Measurements from ENCODE around the gene ADAMTSL5.

Gene ADAMTSL5

GRCh38 chr19:1461862-1462261, 51.0 kb downstream of the ADAMTSL5 start:
- no peak for DNase-seq

- no peak for DNase-seq
These were observed 52.5 kb downstream of the ADAMTSL5 start for GRCh38 chr19:1460033-1460995.

DNA sequence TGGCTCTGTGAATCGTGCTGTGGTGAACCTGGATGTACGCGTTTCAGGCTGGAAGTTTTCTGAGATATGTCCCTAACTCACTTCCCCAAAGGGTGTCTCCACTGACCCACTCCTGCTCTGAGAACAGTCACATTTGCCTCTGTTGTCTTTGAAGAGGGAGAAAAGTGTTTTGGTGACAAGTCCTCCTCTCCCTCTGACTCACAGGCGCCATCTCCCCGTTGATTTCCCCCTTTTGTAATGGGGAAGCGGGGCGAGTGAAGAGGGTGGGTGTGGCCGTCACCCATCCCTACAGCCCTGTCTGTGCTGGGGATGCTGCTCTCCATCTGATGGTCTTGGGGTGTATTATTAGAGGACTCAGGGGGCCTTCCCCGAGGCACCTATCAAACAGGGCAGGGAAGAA, 53.3 kb downstream of the ADAMTSL5 start:
- no peak for DNase-seq

GRCh38 chr19:1457892-1458291, 54.9 kb downstream of the ADAMTSL5 start:
- DNase-seq = no peak

DNA sequence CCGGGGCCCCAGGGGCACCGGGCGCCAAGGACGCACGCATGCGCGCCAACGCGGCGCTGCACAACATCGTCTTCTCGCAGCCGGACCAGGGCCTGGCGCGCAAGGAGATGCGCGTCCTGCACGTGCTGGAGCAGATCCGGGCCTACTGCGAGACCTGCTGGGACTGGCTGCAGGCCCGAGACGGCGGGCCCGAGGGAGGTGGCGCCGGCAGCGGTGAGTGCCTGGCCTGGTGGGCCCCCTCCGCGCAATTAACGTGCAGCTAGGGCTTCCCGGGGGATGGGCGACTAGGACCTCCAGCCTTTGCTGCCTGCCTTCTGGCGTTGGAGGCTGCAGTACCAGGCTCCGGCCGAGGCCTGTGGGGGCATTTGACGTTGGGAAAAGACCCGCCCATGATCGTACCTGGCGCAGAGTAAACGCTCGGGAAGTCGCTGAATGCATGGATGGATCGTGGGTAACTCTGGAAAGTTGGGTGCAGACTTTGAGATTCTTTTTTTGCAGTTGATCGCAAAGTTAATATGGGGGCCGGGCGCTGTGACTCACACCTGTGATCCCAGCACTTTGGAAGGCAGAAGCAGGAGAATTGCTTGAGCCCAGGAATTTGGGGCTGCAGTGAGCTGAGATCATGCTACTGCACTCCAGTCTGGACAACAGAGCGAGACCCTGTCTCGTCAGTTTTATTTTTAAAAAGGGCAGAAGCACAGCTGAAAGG, 55.6 kb downstream of the ADAMTSL5 start:
- DNase-seq = peak; percentile 44

DNA sequence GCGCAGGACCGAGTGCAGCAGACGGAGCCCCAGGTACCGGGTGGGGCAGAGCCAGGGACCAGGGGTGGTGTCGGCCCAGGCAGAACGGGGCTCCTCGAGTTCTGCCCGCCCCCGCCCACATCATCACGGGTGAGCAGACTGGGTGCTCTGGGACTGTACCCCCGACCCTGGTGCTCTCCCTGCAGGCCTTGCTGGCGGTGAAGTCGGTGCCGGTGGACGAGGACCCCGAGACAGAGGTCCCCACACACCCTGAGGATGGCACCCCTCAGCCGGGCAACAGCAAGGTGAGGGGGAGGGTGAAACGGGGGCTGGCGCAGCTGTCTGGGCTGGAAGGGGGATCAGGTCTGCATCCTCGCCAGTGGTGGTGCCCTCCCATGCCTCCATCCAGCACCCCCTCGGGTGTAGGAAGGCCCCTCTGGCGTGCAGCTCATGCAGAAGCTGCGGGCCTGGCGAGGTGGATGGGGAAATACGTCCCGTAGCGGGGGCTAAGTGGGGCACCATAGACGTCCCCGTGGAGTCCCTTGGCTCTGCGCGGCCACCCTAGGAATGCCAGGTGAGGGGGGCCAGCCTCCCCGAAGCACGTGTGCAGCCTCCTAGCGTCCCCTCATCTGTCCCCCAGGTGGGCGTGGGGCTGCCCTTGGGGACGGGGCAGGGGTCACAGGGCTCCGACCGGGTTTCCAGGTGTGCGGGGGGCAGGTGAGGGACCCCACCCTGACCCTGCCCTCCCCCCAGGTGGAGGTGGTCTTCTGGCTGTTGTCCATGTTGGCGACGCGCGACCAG, 56.5 kb downstream of the ADAMTSL5 start:
- DNase-seq = no peak

GRCh38 chr19:1455336-1456120, 57.3 kb downstream of the ADAMTSL5 start:
- DNase-seq = peak; percentile 73
